Measurements from ENCODE around the gene NXT1.

- TF ChIP-seq POLR2A (IDR thresholded peaks at IDR 0.05) (no peak), POLR2AphosphoS5 (IDR thresholded peaks at IDR 0.05) (no peak)
- TF ChIP-seq, protein P1, sequence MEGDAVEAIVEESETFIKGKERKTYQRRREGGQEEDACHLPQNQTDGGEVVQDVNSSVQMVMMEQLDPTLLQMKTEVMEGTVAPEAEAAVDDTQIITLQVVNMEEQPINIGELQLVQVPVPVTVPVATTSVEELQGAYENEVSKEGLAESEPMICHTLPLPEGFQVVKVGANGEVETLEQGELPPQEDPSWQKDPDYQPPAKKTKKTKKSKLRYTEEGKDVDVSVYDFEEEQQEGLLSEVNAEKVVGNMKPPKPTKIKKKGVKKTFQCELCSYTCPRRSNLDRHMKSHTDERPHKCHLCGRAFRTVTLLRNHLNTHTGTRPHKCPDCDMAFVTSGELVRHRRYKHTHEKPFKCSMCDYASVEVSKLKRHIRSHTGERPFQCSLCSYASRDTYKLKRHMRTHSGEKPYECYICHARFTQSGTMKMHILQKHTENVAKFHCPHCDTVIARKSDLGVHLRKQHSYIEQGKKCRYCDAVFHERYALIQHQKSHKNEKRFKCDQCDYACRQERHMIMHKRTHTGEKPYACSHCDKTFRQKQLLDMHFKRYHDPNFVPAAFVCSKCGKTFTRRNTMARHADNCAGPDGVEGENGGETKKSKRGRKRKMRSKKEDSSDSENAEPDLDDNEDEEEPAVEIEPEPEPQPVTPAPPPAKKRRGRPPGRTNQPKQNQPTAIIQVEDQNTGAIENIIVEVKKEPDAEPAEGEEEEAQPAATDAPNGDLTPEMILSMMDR (IDR thresholded peaks at IDR 0.05) = no peak
These were observed 40.8 kb upstream of the NXT1 start for GRCh38 chr20:23309781-23310180.

Measured in gastroesophageal sphincter (tissue), 3 donors.